ENCODE measurements around the gene CNTN4. TPM values are rescaled to one million over a fixed set of nuclear protein-coding genes. Genes with fewer than 3 reads are reported as not detected.
"Not testable (repeated sequence)": the region's sequence is repeated elsewhere in the genome, so short reads cannot be mapped to it uniquely, and the experiment has no call there.

CNTN4 gene
- total and polyA plus RNA-seq, 4 donors, result 1.5 to 30.7 (median 5.7) TPM

DNA sequence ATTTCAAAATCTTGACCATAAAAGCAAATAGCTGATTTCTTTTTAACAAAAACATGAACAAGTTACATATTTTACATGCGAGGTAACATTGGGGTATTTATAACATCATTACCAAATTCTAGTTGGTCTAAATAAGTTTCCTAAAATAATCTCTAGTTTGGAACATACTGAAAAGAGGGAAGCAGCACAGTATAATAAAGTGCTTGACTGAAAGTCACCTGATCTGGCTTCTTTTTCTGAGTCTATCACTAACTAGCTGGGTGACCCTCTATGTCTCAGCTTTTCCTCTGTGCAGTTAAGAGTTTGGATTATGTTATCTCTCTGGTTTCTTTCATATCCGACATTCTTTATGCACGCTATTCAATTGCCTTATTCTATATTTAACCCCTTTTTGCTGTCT is 19.8 kb upstream of the CNTN4 start:
- no peak for DNase-seq
- TF ChIP-seq, protein P1, sequence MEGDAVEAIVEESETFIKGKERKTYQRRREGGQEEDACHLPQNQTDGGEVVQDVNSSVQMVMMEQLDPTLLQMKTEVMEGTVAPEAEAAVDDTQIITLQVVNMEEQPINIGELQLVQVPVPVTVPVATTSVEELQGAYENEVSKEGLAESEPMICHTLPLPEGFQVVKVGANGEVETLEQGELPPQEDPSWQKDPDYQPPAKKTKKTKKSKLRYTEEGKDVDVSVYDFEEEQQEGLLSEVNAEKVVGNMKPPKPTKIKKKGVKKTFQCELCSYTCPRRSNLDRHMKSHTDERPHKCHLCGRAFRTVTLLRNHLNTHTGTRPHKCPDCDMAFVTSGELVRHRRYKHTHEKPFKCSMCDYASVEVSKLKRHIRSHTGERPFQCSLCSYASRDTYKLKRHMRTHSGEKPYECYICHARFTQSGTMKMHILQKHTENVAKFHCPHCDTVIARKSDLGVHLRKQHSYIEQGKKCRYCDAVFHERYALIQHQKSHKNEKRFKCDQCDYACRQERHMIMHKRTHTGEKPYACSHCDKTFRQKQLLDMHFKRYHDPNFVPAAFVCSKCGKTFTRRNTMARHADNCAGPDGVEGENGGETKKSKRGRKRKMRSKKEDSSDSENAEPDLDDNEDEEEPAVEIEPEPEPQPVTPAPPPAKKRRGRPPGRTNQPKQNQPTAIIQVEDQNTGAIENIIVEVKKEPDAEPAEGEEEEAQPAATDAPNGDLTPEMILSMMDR (IDR thresholded peaks at IDR 0.05; ENCODE audit: control extremely low read depth, extremely low read depth), result no peak
- no peaks in the 10 kb centered on the region for H3K4me1 ChIP-seq (ENCODE audit: control insufficient read depth in 5 of 5, insufficient read depth in 5 of 5, low read length in 5 of 5)
- no peak for ATAC-seq (ENCODE audit: insufficient read depth, low FRiP score)
- H3K9ac ChIP-seq (ENCODE audit: insufficient read depth in 1 of 2, low read length in 2 of 2), result no peak overlapping the region
- H3K27me3 ChIP-seq (ENCODE audit: control insufficient read depth in 3 of 3, insufficient read depth in 3 of 3, low read length in 2 of 3), result no peaks in the 10 kb centered on the region
- no peak overlapping the region for H3K27ac ChIP-seq (ENCODE audit: low read depth in 1 of 2, low read length in 1 of 2)
- peaks cover 0 to 2% (median 0%) of the 10 kb centered on the region in 4 donors for H3K9me3 ChIP-seq (ENCODE audit: control insufficient read depth in 4 of 4, insufficient read depth in 3 of 4, low read length in 3 of 4)
- H3K4me3 ChIP-seq, result no peak overlapping the region
- H3K36me3 ChIP-seq (ENCODE audit: control insufficient read depth in 4 of 4, insufficient read depth in 4 of 4, low read length in 4 of 4), result no peaks in the 10 kb centered on the region
- 63 to 86% methylated on average over 3 of the region's 3 CpGs for WGBS, 2 donors

DNA sequence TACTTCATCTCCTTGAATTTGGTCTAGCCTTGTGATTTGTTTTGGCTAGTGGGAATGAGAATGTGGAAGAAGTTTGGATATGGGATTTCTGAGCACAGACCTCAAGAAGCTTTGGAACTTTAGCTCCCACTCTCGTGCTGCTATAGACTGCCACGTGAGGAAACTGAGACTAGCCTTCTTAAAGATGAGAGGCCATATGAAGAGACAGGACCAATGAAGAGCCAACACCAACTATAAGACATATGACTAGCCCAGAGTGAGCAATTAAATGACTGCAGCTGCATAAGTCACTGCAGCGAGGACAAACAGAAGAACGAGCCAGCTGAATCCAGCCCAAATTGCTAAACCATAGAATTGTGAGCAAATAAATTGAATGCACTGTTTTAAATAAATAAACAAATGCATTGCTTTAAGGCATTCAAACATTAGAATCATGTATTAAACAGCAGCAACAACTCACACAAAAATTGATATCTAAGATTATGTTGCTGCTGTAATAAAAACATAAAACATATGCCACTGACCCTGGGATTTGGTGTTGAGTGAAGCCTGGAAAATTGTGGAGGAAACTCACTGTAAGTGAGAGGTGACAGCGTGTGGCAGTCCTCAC is 15.7 kb upstream of the CNTN4 start:
- Histone ChIP-seq H3K27me3 (ENCODE audit: control insufficient read depth in 3 of 3, insufficient read depth in 3 of 3, low read length in 2 of 3) (no peaks in the 10 kb centered on the region), H3K9ac (ENCODE audit: insufficient read depth in 1 of 2, low read length in 2 of 2) (no peak overlapping the region), H3K4me1 (ENCODE audit: control insufficient read depth in 5 of 5, insufficient read depth in 5 of 5, low read length in 5 of 5) (no peaks in the 10 kb centered on the region), H3K27ac (ENCODE audit: low read depth in 1 of 2, low read length in 1 of 2) (no peak overlapping the region), H3K36me3 (ENCODE audit: control insufficient read depth in 4 of 4, insufficient read depth in 4 of 4, low read length in 4 of 4) (no peaks in the 10 kb centered on the region), H3K9me3 (ENCODE audit: control insufficient read depth in 4 of 4, insufficient read depth in 3 of 4, low read length in 3 of 4) (peaks cover 0 to 5% (median under 1%) of the 10 kb centered on the region in 4 donors), H3K4me3 (no peak overlapping the region)
- 80 to 84% methylated on average over 5 of the region's 5 CpGs for WGBS, 2 donors
- peak in 2 of 3 donors; percentile 64 to 75 for DNase-seq
- ATAC-seq (ENCODE audit: insufficient read depth, low FRiP score), result no peak
- TF ChIP-seq, protein P1 (IDR thresholded peaks at IDR 0.05; ENCODE audit: control extremely low read depth, extremely low read depth), result no peak

DNA sequence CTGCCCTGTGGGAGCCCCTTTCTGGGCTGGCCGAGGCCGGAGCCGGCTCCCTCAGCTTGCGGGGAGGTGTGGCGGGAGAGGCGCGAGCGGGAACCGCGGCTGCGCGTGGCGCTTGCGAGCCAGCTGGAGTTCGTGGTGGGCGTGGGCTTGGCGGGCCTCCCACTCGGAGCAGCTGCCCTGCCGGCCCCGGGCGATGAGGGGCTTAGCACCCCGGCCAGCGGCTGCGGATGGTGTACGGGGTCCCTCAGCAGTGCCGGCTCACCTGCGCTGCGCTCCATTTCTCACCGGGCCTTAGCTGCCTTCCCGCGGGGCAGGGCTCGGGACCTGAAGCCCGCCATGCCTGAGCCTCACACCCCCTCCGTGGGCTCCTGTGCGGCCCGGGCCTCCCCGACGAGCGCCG is 15.1 kb upstream of the CNTN4 start:
- H3K4me1 ChIP-seq (ENCODE audit: control insufficient read depth in 5 of 5, insufficient read depth in 5 of 5, low read length in 5 of 5); DNase-seq; H3K36me3 ChIP-seq (ENCODE audit: control insufficient read depth in 4 of 4, insufficient read depth in 4 of 4, low read length in 4 of 4): not testable (repeated sequence)

DNA sequence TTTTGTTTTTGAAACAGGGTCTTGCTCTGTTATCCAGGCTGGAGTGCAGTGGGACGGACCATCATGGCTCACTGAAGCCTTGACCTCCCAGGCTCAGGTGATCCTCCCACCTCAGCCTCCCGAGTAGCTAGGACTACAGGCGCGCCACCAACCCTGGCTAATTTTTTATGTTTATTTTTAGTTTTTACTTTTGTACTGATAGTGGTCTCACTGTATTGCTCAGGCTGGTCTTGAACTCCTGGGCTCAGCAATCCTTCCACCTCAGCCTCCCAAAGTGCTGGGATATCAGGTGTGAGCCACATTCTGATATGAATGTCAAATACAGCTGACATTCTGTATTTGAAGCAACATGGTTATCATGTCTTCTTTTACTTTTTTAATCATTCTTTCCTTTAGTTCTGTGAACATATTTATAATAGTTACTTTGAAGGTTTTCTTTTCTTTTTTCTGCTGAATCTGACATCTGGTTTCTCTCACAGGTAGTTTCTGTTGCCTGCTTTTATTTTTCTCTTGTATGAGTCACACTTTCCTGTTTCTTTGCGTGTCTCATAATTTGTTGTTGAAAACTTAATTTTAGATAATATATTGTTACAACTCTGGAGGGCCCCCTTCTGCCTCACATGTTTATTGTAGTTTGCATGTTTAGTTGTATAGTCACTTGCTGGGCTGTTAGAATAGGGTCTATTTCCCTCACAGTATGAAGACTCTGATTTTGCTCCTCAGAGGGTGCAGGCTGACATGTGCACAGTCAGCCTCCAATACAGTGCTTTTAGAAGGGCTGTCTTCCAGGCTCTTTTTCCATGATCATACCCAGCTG is 8.4 kb upstream of the CNTN4 start:
- Histone ChIP-seq H3K9me3 (ENCODE audit: control insufficient read depth in 4 of 4, insufficient read depth in 3 of 4, low read length in 3 of 4) (peaks cover 0 to 2% (median 1%) of the 10 kb centered on the region in 4 donors), H3K4me3 (no peak overlapping the region), H3K4me1 (ENCODE audit: control insufficient read depth in 5 of 5, insufficient read depth in 5 of 5, low read length in 5 of 5) (no peaks in the 10 kb centered on the region), H3K9ac (ENCODE audit: insufficient read depth in 1 of 2, low read length in 2 of 2) (no peak overlapping the region), H3K36me3 (ENCODE audit: control insufficient read depth in 4 of 4, insufficient read depth in 4 of 4, low read length in 4 of 4) (no peaks in the 10 kb centered on the region), H3K27ac (ENCODE audit: low read depth in 1 of 2, low read length in 1 of 2) (no peak overlapping the region), H3K27me3 (ENCODE audit: control insufficient read depth in 3 of 3, insufficient read depth in 3 of 3, low read length in 2 of 3) (peaks cover 0 to 6% (median 2%) of the 10 kb centered on the region in 3 donors)
- ATAC-seq (ENCODE audit: insufficient read depth, low FRiP score), result no peak
- TF ChIP-seq, protein P1 (IDR thresholded peaks at IDR 0.05; ENCODE audit: control extremely low read depth, extremely low read depth), result no peak
- DNase-seq, result no peak
- 83 to 85% methylated on average over 5 of the region's 5 CpGs for WGBS, 2 donors

More for the DNA sequence above, 15.1 kb upstream of the CNTN4 start:
- not testable (repeated sequence) for H3K4me3 ChIP-seq; H3K27me3 ChIP-seq (ENCODE audit: control insufficient read depth in 3 of 3, insufficient read depth in 3 of 3, low read length in 2 of 3); H3K9ac ChIP-seq (ENCODE audit: insufficient read depth in 1 of 2, low read length in 2 of 2); H3K9me3 ChIP-seq (ENCODE audit: control insufficient read depth in 4 of 4, insufficient read depth in 3 of 4, low read length in 3 of 4); ATAC-seq (ENCODE audit: insufficient read depth, low FRiP score); H3K27ac ChIP-seq (ENCODE audit: low read depth in 1 of 2, low read length in 1 of 2)
- WGBS, 2 donors, result 90 to 97% methylated on average over 32 to 40 of the region's 40 CpGs
